GM12891 (cell line): Measurements from ENCODE around the gene TFE3.

Source experiments
- PAX5 ChIP-seq: IDR thresholded peaks from 2 replicates; pipeline ENCODE4 v1.6.1; 2011; ENCODE audit warnings: low read length, moderate library complexity, mild to moderate bottlenecking; ENCODE audit not compliant: insufficient read depth, severe bottlenecking
- POLR2A ChIP-seq: IDR thresholded peaks from 2 replicates; pipeline ENCODE4 v1.6.1; 2011; ENCODE audit warnings: low read depth, low read length, control low read depth
- POLR2AphosphoS5 ChIP-seq: IDR thresholded peaks from 2 replicates; pipeline ENCODE4 v1.6.1; 2011; ENCODE audit warnings: low read depth, low read length, control low read depth
- TAF1 ChIP-seq: IDR thresholded peaks from 2 replicates; pipeline ENCODE4 v1.6.1; 2011; ENCODE audit warnings: low read depth, low read length, control low read depth

GRCh38 chrX:48989483-48989882, 53.7 kb downstream of the TFE3 start:
- TF ChIP-seq POLR2A (no peak), TAF1 (no peak), POLR2AphosphoS5 (no peak), PAX5 (no peak)
